HG02973 (cell line): Measurements from ENCODE around the gene PLOD2.
"Not testable (repeated sequence)": the region's sequence is repeated elsewhere in the genome, so short reads cannot be mapped to it uniquely, and the experiment has no call there.

ENCODE experiments used
- ATAC-seq: cut with Tn5 transposase; IDR thresholded peaks from one replicate; pipeline ENCODE4 v1.9.1; 2021; ENCODE audit warnings: moderate library complexity; ENCODE audit not compliant: unreplicated experiment

The PLOD2 gene

GRCh38 chr3:146142757-146143156, 18.2 kb downstream of the PLOD2 start:
- no peak for ATAC-seq

DNA sequence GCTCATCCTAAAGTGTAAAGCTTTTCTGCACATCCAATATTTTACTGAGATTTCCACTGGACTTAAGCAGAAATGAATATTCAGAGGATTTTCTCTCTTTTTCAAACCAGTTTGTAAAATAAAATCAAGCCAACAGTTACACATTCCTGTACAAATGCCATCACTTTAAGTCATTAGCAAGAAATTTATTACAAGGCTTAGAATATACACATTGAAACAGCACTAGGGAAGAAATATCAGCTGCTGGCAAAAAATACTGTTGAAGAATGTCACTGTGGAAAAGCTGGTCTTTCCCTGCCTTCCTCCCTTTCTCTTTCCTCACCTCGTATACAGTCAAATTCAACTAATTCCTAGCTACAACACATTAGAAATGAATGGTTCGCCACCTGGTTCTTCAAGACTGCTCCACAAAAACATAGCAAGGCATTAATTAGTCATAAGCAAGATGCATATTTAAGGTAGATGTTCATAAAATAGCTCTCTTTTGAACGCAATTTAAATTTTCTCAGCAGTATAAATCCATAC, 21.3 kb downstream of the PLOD2 start:
- no peak for ATAC-seq

- no peak for ATAC-seq
Measured at GRCh38 chr3:146138902-146139301, 22.1 kb downstream of the PLOD2 start.

DNA sequence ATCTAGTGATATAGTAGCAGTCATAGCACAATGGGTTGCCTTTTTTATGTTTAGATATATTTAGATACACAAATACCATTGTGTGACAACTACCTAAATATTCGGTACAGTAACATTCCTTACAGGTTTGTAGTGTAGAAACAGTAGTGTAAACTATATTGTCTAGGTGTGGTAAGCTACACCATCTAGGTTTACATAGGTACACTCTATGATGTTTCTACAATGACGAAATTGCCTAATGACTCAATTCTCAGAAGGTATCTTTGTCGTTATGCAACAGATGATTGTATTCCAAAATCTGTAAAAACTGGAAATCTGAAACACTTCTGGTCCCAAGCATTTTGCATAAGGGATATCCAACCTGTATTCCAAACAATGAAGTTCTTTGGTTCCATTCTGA, 24.3 kb downstream of the PLOD2 start:
- ATAC-seq = no peak

DNA sequence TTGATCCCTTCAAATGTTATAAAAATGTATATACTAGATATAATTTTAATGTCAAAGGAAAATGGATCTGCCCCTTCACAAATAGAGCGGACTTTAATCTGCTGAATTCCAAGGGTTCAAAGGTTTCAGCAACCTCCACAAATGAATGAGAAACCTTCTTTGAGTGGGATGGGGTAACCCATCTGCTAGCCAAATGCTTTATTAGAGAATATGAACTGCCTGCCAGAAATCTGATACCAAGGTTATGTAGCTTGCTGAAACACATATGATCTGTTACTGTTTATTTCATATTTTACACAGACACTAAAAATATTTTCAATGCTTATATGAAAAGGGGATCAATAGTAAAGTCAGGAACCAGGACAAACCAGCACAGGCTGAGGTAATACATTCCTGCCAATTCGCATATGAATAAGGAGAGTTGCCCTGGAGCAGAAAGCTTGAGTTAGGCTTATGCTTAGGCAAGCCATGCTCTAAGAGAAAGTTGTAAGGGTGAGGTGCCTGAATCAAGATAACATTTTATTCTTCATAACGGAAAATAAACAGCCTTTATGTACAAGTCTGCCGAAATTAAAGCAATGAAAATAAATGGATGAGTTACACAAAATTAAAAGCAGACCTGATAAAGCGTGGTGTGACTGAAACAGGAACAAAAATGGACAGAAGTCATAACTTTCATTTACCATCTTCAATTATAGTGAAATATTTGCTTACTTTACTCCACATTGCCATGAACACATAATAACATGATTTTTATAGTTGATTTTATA, 26.5 kb downstream of the PLOD2 start:
- ATAC-seq = no peak

GRCh38 chr3:146133441-146133840, 27.5 kb downstream of the PLOD2 start:
- no peak for ATAC-seq

DNA sequence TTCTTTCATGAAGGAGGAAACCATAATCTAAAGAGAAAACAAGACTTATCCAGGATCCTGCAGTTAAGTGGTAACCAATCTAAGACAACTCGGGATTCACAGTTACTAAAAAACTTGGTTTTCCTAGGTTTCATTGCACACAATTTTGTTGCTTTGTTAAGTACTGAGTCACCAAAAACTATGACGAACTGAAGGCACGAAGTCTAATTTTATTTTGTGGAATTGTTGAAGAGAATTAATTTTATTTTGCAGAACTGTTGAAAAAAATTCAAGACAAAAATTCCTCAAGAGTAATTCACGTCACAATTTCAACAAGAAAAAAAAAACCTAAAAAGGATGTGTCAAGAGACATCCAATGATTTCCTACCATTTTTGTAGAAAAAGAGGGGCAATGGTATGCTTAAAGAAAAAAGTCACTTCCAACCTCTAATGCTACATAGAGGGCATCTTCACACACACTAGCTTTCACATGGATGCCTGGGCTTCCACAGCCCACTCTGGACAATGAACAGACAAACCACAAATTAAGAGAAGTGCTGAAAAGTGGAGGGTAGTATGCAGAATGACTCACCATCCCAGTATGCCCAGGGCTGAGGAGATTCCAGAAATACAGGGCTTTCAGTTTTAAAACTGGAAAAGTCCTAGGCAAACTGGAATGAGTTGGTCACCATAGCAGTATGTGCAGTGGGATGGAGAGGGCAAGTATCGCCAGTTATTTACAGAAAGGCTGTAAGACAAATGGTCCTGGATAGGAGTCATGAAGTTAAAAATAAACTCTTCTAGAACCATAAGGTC, 29.2 kb downstream of the PLOD2 start:
- ATAC-seq = no peak

DNA sequence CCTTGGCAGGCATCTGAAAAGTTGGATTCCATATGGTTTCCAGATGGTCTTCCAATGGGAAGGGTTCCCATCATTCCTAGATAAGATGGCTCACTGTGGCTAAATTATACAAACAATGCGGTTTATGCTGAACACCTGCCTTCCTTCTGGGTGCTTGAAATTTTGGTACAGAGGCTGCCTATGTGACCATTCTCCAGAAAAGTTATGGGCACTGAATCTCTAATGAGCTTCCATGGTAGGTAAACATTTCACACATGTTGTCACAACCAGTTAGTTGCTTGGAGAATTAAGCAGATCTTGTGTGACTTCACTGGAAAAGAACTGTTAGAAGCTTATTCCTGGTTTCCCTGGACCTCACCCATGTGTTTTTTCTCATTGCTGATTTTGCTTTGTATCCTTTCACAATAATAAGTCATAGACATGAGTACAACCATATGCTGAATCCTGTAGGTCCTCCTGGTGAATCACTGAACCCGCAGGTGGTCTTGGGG, 30.1 kb downstream of the PLOD2 start:
- ATAC-seq = no peak

DNA sequence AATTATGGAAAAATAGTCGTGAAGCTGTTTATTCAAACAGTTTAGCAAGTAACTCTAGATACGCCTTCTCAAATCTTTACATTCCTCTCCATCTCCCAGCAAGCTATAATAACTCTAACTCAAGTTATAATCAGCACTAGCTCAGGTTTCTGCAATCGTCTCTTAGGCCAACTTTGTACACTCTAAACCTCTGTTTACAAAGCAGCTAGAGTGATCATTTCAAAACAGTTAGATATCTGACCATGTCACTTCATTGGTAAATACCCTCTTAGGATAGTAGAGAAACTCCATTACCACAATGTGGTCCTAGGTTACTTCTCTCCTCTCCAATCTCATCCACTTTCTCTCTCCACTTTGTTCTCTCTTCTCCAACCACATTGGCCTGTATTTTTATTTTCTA, 31.2 kb downstream of the PLOD2 start:
- ATAC-seq = no peak

- no peak for ATAC-seq
Measured at GRCh38 chr3:146128939-146129338, 32.0 kb downstream of the PLOD2 start.

DNA sequence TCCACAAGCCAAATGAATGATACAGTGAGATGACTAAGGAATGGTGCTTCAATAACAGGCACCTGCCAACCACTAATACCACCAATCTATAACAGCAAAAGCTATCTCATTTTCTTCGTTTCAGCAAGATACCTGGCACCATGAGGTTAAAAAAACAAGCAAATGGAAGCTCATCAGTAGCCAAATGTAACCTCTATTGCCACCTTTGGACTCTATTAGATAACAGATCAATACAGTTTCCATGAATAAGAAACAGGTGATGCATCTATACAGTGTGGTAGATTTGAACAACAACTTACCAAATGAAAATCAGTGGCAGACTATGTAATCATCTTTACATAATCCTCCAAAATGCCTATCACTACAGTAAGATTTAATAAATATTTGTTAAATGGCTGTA, 32.8 kb downstream of the PLOD2 start:
- ATAC-seq = no peak

- no peak for ATAC-seq
Measured at GRCh38 chr3:146125951-146126350, 35.0 kb downstream of the PLOD2 start.

DNA sequence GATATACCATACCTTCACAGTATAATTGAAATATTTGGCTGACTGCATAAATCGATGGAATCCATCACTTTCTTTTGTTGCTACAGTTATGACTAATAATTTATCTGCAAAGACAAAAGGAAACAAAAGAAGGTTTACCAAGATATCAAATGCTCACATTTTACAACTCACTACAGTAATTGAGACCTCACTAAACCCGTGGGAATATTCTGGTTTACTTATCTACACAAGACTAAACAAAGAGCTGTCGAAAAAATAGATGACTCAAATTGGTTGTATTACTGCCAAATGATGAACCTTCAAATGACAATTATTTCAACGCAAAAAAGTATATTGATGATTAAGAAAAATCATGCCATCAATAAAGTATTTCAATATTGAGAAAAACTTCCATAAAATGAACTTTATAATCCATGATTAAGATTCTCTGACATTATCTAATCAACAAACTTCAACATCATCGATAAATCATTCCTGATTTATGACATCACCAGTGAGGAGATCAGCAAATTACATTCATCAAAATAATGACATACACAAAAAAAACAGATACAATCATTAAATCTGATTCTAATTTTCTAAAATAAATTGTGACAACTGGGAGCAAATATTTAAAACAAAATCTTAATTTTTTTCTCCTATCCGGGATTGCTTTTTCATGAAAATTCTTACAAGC, 36.7 kb downstream of the PLOD2 start:
- ATAC-seq = no peak

DNA sequence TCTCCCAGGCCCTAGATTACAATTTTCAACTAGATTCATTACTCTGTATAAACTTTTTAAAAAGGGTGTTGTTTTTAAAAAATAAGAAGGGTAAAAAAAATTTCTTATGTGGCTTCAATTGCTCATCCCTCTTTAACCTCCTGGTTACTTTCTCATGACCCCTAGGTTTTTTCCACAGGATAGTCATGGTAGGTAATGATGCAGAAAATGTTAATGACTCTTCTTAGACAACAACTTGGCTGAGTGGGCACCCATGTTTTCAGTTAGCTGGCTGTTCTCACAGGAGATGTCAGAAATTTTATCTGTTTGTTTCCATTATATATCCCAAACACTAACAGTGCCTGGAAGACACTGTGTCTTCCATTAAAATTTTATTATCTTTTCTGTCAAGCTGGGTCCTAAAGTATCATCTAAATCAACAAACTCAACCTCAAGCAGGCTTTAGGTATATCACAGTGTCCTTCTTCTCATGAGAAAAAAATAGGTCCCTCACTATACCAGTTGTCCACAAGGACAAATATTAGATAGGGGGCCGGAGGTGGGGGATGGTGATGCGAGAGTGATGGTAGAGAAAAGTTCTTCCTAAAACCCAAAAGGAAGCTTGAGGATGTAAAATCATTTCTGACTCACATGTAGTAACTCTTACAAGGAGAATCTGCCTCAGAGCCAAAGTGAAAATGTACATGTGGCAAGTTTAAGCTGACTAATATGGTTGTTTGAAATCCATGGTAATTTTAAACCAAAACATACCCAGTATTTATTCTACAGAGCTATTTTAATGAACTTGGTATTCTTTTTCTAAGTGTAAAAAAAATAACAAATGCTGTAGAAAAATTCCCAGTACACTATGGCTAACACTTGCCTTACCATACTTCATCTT, 43.3 kb downstream of the PLOD2 start:
- no peak for ATAC-seq

DNA sequence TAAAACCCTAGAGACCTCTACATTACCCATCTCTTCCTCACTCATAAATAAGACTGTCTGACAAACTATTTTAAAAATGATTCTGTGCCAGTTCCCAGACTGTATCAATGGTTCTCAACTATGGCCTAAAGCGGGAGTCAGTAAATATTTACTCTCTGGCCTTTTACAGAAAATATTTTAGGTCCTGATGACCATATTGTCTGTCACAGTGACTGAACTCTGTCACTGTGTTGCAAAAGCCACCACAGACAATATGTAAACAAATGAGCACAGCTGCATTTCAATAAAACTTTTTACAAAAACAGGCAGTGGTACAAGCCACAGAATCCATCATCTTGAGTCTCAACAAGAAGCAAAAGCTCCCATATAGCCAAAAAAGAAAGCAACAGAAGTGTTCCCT, 45.4 kb downstream of the PLOD2 start:
- no peak for ATAC-seq

DNA sequence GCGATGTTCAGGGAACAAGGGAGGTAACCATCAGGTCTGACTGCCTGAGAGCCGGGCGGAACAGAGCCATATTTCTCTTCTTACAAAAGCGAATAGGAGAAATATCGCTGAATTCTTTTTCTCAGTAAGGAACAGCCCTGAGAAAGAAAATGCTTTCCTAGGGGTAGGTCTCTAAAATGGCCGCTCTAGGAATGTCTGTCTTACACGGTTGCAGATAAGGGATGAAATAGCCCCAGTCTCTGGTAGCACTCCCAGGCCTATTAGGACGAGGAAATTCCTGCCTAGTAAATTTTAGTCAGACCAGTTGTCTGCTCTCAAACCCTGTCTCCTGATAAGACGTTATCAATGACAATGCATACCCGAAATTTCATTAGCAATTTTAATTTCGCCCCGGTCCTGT, 47.2 kb downstream of the PLOD2 start:
- not testable (repeated sequence) for ATAC-seq

GRCh38 chr3:146111337-146111736, 49.6 kb downstream of the PLOD2 start:
- no peak for ATAC-seq

DNA sequence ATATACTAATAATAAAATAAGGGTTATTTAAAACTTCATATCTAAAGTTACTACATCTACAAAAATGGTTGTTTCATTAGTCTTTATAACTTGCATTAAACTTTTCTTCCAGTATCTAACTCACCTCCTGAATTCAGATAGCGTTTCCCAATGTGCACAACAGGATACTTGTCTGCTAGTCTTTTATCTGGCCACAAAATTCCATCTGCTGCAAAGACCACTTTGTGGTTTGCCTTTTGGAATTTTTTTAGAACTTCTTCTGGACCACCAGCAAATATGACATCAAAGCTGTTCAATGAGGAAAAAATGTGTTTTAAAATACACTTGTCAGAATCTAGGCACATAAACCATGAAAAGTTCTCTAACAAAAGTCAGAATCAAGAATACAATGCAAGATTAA, 50.8 kb downstream of the PLOD2 start:
- ATAC-seq = no peak

GRCh38 chr3:146106986-146107385, 54.0 kb downstream of the PLOD2 start:
- ATAC-seq = no peak

GRCh38 chr3:146104068-146104467, 56.9 kb downstream of the PLOD2 start:
- ATAC-seq = no peak
